Measurements from ENCODE around the gene RPF1.
A peak's percentile ranks its signal among the peaks of the same experiment; 100 is the strongest.

Gene RPF1

DNA sequence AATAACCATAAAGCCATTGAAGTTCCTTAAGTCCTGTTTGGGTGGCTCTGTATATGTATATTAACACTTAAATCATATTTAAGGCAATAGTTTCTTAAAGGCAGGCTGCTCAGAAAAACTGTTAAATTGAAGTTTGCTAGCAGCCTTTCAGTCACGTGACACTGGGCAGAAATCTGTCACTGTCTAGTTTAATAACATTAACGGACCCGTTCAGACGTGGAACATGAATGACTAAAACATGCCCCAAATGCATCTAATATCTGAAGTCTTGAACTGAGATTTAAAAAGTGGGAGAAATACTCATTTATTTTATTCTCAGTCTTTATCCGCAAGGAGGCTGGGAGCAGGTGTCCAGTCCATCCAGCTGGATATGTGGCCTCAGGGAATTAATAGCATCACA is 23.9 kb downstream of the RPF1 start:
- no peak for TF ChIP-seq CSDC2 (CRISPR knock-in tag; IDR thresholded peaks at IDR 0.05)
- TF ChIP-seq TOX (CRISPR knock-in tag; IDR thresholded peaks at IDR 0.05; ENCODE audit: borderline replicate concordance) = no peak
- TF ChIP-seq PPARA (CRISPR knock-in tag; IDR thresholded peaks at IDR 0.05; ENCODE audit: borderline replicate concordance) = no peak
- TF ChIP-seq TCF4 (CRISPR knock-in tag; IDR thresholded peaks at IDR 0.05; ENCODE audit: borderline replicate concordance) = no peak
- TF ChIP-seq, protein P1, sequence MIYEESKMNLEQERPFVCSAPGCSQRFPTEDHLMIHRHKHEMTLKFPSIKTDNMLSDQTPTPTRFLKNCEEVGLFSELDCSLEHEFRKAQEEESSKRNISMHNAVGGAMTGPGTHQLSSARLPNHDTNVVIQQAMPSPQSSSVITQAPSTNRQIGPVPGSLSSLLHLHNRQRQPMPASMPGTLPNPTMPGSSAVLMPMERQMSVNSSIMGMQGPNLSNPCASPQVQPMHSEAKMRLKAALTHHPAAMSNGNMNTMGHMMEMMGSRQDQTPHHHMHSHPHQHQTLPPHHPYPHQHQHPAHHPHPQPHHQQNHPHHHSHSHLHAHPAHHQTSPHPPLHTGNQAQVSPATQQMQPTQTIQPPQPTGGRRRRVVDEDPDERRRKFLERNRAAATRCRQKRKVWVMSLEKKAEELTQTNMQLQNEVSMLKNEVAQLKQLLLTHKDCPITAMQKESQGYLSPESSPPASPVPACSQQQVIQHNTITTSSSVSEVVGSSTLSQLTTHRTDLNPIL (CRISPR knock-in tag; IDR thresholded peaks at IDR 0.05; ENCODE audit: low read depth) = no peak
- TF ChIP-seq RARB (CRISPR knock-in tag; IDR thresholded peaks at IDR 0.05) = no peak
- no peak for TF ChIP-seq ARNTL (CRISPR knock-in tag; IDR thresholded peaks at IDR 0.05; ENCODE audit: borderline replicate concordance, low read depth)
- no peak for TF ChIP-seq ZFP30 (CRISPR knock-in tag; IDR thresholded peaks at IDR 0.05)
- TF ChIP-seq ZNF70 (CRISPR knock-in tag; IDR thresholded peaks at IDR 0.05) = no peak
- TF ChIP-seq, protein P2, sequence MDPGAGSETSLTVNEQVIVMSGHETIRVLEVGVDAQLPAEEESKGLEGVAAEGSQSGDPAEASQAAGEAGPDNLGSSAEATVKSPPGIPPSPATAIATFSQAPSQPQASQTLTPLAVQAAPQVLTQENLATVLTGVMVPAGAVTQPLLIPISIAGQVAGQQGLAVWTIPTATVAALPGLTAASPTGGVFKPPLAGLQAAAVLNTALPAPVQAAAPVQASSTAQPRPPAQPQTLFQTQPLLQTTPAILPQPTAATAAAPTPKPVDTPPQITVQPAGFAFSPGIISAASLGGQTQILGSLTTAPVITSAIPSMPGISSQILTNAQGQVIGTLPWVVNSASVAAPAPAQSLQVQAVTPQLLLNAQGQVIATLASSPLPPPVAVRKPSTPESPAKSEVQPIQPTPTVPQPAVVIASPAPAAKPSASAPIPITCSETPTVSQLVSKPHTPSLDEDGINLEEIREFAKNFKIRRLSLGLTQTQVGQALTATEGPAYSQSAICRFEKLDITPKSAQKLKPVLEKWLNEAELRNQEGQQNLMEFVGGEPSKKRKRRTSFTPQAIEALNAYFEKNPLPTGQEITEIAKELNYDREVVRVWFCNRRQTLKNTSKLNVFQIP (CRISPR knock-in tag; IDR thresholded peaks at IDR 0.05; ENCODE audit: borderline replicate concordance, low read depth) = no peak
- no peak for TF ChIP-seq OSR1 (CRISPR knock-in tag; IDR thresholded peaks at IDR 0.05)
- no peak for TF ChIP-seq ESRRG (CRISPR knock-in tag; IDR thresholded peaks at IDR 0.05)
- no peak for TF ChIP-seq ZFP3 (CRISPR knock-in tag; IDR thresholded peaks at IDR 0.05)
- TF ChIP-seq BACH2 (CRISPR knock-in tag; IDR thresholded peaks at IDR 0.05; ENCODE audit: borderline replicate concordance) = no peak
- TF ChIP-seq GLIS3 (CRISPR knock-in tag; IDR thresholded peaks at IDR 0.05) = no peak
- ATAC-seq = no peak

DNA sequence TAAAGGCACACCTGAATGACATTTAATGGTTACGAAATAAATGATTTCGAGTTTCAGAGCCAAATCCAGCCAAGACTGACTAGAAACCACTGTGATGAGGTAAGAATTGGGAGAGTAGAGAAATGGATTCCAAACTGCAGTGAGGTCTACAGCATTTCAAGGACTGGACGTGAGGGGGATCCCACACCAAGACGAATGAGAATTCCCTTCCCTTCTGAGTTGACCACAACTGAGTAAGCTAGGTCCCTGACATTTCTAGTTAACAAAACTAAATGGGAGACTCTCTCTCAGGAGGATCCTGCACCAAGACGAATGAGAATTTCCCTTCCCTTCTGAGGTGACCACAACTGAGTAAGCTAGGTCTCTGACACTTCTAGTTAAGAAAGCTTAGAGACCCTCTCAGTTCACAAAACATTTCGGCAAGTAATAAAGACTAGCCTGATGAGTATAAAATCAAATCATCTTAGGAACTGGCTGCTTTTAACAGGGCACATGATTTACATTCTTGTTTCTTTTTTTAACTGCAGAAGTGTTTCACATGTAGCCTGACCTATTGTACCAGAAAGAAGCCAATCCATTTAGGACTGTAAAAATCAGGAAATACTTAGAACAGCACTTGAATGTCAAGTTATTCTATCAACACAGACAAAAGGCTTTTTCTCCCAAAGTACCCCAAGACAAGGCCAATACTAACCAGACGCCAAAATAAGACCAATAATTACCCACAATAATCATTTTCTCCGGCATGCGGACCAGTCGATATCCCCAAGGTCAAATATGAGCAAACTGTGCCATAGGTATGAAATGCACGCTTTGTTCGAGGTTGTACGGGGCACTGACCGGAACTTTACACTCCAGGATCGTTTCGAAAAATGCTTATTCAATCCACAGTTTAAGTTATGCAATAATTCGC is 25.8 kb downstream of the RPF1 start:
- TF ChIP-seq OSR1 (CRISPR knock-in tag; IDR thresholded peaks at IDR 0.05) = no peak
- no peak for TF ChIP-seq PPARA (CRISPR knock-in tag; IDR thresholded peaks at IDR 0.05; ENCODE audit: borderline replicate concordance)
- TF ChIP-seq, protein P2 (CRISPR knock-in tag; IDR thresholded peaks at IDR 0.05; ENCODE audit: borderline replicate concordance, low read depth) = no peak
- no peak for TF ChIP-seq TCF4 (CRISPR knock-in tag; IDR thresholded peaks at IDR 0.05; ENCODE audit: borderline replicate concordance)
- no peak for TF ChIP-seq ISL1 (CRISPR knock-in tag; IDR thresholded peaks at IDR 0.05)
- TF ChIP-seq, protein P1 (CRISPR knock-in tag; IDR thresholded peaks at IDR 0.05; ENCODE audit: low read depth) = no peak
- TF ChIP-seq GLIS3 (CRISPR knock-in tag; IDR thresholded peaks at IDR 0.05) = no peak
- TF ChIP-seq ARNTL (CRISPR knock-in tag; IDR thresholded peaks at IDR 0.05; ENCODE audit: borderline replicate concordance, low read depth) = no peak
- no peak for TF ChIP-seq ESRRG (CRISPR knock-in tag; IDR thresholded peaks at IDR 0.05)
- TF ChIP-seq ZFP30 (CRISPR knock-in tag; IDR thresholded peaks at IDR 0.05) = no peak
- no peak for TF ChIP-seq SNAI2 (CRISPR knock-in tag; IDR thresholded peaks at IDR 0.05)
- TF ChIP-seq, protein P3, sequence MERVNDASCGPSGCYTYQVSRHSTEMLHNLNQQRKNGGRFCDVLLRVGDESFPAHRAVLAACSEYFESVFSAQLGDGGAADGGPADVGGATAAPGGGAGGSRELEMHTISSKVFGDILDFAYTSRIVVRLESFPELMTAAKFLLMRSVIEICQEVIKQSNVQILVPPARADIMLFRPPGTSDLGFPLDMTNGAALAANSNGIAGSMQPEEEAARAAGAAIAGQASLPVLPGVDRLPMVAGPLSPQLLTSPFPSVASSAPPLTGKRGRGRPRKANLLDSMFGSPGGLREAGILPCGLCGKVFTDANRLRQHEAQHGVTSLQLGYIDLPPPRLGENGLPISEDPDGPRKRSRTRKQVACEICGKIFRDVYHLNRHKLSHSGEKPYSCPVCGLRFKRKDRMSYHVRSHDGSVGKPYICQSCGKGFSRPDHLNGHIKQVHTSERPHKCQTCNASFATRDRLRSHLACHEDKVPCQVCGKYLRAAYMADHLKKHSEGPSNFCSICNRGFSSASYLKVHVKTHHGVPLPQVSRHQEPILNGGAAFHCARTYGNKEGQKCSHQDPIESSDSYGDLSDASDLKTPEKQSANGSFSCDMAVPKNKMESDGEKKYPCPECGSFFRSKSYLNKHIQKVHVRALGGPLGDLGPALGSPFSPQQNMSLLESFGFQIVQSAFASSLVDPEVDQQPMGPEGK (CRISPR knock-in tag; IDR thresholded peaks at IDR 0.05; ENCODE audit: borderline replicate concordance) = no peak
- no peak for TF ChIP-seq ZNF70 (CRISPR knock-in tag; IDR thresholded peaks at IDR 0.05)
- no peak for TF ChIP-seq TOX (CRISPR knock-in tag; IDR thresholded peaks at IDR 0.05; ENCODE audit: borderline replicate concordance)
- no peak for TF ChIP-seq RARB (CRISPR knock-in tag; IDR thresholded peaks at IDR 0.05)
- TF ChIP-seq ZFP3 (CRISPR knock-in tag; IDR thresholded peaks at IDR 0.05) = no peak
- TF ChIP-seq, protein P4, sequence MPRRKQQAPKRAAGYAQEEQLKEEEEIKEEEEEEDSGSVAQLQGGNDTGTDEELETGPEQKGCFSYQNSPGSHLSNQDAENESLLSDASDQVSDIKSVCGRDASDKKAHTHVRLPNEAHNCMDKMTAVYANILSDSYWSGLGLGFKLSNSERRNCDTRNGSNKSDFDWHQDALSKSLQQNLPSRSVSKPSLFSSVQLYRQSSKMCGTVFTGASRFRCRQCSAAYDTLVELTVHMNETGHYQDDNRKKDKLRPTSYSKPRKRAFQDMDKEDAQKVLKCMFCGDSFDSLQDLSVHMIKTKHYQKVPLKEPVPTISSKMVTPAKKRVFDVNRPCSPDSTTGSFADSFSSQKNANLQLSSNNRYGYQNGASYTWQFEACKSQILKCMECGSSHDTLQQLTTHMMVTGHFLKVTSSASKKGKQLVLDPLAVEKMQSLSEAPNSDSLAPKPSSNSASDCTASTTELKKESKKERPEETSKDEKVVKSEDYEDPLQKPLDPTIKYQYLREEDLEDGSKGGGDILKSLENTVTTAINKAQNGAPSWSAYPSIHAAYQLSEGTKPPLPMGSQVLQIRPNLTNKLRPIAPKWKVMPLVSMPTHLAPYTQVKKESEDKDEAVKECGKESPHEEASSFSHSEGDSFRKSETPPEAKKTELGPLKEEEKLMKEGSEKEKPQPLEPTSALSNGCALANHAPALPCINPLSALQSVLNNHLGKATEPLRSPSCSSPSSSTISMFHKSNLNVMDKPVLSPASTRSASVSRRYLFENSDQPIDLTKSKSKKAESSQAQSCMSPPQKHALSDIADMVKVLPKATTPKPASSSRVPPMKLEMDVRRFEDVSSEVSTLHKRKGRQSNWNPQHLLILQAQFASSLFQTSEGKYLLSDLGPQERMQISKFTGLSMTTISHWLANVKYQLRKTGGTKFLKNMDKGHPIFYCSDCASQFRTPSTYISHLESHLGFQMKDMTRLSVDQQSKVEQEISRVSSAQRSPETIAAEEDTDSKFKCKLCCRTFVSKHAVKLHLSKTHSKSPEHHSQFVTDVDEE (CRISPR knock-in tag; IDR thresholded peaks at IDR 0.05) = no peak
- TF ChIP-seq ZC3H10 (CRISPR knock-in tag; IDR thresholded peaks at IDR 0.05) = no peak
- peak; percentile 24 for ATAC-seq
